ENCODE results near the gene ATAD3A.
"Not testable (repeated sequence)": the region's sequence is repeated elsewhere in the genome, so short reads cannot be mapped to it uniquely, and the experiment has no call there.

ATAD3A gene

GRCh38 chr1:1523651-1524050 is 11.7 kb downstream of the ATAD3A start:
- DNase-seq (ENCODE audit: low spot score), result peak; percentile 3

DNA sequence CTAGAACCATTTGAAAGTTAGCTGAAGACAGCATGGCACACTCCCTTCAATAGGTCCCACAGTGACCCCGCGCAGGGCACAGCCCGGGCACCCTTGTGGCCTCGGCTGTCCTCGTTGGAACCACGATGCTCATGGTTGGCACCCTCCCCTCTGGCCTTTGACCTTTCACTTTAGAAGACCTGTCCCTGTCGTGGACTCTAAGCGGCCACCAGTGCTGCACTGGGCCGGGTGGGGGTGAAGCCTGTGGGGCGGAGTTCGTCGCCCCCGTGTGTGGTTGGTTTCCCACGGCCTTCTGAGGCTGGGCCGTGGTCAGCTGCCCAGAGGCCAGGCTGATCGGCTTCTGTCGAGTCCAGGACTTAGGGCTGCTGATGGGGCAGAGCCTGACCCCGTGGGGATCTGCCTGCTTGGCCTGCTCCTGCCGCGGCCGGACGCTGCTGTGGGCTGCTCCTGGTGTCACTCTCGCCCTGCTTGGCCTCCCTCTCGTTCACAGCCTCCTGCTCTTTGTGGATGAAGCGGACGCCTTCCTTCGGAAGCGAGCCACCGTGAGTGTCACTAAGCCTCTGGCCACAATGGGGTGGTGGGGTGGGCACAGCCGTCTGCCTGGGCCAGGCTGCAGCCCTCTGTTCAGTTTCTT is 12.9 kb downstream of the ATAD3A start:
- DNase-seq (ENCODE audit: low spot score), result peak; percentile 1

GRCh38 chr1:1526476-1526875 is 14.5 kb downstream of the ATAD3A start:
- not testable (repeated sequence) for DNase-seq (ENCODE audit: low spot score)

DNA sequence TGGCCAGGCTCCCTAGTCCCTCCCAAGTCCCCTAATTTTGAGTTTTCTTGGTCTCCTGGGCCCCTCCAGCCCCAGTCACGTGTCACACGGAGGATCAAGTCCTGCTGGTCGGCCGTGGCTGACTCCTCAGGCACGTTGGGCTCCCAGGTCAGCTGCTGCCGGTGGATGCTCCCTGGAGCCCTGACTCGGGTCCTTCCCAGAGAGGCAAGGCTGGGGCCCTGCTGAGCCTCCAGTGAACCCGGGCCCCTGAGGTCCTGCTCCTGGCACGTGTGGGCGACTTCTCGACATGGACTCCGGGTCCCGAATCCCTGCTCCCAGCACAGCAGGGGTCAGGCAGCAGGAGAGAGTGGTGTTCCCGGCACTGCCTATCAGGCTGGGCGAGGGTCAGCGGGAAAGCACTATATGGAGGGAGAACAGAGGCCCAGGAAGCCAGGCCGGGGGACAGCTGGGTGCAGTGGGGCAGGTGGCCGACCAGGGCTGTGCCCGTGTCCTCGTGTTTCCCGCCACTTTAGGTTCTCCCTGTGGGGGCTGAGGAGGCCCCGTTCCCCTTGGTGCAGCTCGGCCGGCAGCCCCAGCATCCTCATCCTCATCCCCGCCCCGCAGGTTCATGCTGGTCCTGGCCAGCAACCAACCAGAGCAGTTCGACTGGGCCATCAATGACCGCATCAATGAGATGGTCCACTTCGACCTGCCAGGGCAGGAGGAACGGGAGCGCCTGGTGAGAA is 15.3 kb downstream of the ATAD3A start:
- peak; percentile 10 for DNase-seq (ENCODE audit: low spot score)

GRCh38 chr1:1528301-1529267 is 16.6 kb downstream of the ATAD3A start:
- DNase-seq (ENCODE audit: low spot score), result peak; percentile 8

DNA sequence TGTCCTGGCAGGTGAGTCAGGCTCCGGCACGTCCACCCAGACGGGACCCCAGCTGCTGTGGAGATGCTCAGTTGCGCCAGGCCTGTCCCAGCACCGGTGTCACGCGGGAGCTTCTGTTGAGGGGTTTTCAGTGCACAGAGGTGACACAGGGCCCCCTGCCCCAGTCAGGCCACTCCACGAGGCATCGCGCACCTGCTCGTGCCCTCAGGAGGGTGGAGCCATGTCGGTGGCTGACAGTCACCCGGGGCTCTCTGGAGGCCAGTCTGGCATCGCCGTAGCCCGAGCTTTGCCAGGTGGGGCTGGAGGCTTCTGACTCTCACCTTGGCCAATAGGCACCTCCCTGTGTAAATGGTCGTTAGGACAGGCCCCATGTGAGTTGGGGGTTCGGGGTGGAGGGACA is 17.4 kb downstream of the ATAD3A start:
- DNase-seq (ENCODE audit: low spot score), result peak; percentile 5

- no peak for DNase-seq (ENCODE audit: low spot score)
These were observed 18.0 kb downstream of the ATAD3A start for GRCh38 chr1:1529936-1530335.

DNA sequence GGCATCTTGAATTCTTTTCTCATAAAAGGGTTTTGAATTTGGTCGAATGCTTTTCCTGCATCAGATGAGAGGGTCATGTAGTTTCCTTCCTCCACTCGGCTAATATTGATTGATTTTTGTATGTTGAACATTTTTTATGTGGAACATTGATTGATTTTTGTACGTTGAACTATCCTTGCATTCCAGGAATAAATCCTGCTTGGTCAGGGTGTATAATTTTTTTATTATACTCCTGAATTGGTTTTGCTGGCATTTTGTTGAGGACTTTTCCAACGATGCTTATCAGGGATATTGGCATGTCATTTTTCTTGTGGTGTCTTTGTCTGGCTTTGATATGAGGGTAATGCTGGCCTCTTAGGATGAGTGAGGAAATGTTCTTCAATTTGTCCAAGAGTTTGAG is 20.0 kb downstream of the ATAD3A start:
- no peak for DNase-seq (ENCODE audit: low spot score)

DNA sequence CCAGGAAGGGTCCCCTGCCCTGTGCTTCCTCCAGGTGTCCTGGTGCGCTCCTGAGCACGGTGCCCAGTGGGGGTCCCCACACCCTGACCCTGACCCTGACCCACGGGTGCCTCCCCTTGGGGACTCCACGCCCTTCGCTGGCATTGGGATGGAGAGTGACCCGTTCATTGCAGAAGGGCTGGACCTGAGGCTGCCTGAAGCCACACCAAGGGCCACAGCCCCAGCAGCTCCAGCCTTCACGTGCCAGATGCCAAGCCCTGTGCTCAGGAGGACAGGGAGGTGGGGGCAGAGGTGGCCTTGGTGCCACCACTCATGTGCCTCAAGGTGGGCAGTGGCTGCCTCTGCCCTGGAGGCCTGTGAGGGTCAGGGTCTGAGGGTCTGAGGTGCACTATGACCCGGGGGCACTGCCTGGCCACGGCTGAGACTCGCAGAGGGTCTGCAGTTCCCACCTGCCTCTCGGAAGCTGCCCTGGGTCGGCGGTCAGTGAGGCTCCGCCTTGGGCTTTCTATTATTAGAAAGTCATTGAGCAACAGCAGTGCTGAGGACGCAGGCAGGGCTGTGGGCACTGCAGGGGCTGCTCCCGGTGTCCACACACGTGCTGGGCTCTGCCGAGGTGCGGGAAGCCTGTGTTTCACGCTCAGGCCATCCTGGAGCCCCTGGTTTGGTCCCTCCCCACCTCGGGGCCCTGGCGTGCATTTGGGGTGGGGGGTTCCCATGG is 21.4 kb downstream of the ATAD3A start:
- DNase-seq (ENCODE audit: low spot score), result not testable (repeated sequence)

GRCh38 chr1:1533894-1534291 is 21.9 kb downstream of the ATAD3A start:
- DNase-seq (ENCODE audit: low spot score), result not testable (repeated sequence)

DNA sequence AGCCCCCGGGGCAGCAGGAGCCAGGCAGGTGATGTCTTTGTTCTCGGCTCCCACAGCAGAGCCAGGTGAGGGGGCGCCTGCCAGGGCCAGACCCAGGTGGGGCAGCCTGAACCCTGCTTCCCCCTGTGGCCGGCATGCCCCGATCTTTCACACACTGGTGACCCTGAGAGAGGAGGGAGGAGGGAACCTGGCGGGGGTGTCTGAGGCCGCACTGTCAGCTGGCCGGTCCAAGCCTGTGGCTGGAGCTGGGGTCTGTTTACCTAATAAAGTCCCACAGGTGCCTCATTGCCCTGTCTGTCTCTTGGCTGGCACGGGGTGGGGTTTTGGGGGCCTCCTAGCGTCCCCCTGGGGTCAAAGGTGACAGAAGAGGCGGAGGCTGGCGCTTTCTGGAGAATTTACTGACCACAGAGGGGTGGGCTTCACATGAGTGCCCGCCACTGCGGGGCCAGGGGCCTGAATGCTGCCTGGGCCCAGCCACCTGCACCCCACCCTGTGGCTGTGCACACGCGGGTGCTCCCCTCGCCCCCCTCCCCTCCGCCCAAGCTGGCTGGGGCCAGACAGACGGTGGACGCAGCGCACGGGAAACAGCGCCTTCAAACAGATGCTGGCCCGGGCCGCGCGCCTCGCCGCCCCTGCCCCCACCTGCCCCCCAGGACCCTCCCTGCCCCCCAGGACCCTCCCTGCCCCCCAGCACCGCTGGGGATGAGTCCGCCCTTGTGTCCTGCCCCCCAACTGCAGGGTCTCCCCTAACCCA is 22.6 kb downstream of the ATAD3A start:
- no peak for DNase-seq (ENCODE audit: low spot score)

DNA sequence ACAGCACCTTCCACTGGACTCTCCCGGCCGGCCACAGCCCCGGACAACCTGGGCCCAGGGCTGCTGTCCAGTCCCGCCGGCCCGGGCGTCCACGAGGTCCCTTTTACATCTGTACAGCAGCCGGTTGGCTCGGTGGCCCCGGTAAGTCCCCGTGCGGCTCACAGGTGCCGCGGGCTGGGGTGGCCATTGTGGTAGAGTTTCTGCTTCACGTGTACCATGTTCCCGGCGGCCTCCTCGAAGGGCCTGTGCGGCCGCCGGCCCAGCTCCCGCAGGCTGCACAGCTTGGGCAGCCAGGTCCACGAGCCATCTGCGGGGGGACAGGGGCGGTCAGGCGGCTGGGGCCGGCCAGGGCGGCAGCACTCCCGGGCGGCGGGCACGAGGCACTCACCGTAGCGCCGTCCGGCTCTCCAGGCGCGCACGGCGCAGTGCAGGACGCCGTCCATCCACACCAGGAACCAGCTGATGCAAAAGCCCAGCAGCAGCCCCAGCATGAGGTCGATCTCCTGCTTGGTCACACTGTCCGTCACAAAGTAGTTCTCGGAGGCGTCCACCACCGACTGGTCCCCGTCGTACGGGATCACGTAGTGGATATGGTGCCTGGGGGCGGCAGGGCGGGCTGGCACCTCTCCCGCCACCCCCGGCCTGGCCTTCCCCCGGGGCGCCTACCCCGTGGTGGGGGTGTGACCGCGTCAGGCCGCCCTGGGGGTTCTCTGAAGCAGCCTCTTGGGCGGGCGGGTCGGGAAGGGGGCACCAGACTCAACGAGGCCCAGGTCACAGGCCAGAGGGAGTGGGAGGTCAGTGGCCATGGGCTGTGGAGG is 23.4 kb downstream of the ATAD3A start:
- no peak for DNase-seq (ENCODE audit: low spot score)

- no peak for DNase-seq (ENCODE audit: low spot score)
These were observed 24.3 kb downstream of the ATAD3A start for GRCh38 chr1:1536019-1536937.

DNA sequence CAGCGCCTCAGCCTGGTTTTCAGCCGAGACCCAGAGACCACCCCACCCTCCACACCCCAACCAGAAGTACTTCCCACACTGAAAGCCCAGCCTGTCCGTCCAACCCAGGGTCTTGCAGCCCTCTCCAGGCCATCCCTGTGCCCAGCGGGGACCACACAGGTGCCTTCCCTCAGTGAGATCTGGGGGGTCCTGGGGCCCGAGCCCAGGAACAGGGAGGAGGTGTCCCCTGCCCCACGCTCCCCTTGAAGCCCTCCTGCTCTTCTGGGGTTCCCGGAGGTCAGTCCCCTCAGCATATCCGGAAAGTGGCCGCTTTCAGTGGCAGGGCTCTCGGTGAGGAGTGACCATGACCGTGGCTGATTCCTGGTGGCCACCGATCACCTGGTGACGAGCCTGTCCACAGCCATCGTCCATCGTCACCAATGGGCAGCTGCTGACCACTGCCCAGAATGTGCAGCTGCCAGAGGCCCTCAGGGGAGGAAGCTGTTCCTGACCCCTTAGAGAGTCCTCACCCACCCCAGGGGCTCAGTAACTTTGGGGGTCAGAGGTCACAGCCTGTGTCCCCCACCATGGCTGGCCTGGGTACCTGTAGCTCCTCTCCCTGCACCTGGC is 25.1 kb downstream of the ATAD3A start:
- no peak for DNase-seq (ENCODE audit: low spot score)

- no peak for DNase-seq (ENCODE audit: low spot score)
These were observed 25.8 kb downstream of the ATAD3A start for GRCh38 chr1:1537626-1538250.

DNA sequence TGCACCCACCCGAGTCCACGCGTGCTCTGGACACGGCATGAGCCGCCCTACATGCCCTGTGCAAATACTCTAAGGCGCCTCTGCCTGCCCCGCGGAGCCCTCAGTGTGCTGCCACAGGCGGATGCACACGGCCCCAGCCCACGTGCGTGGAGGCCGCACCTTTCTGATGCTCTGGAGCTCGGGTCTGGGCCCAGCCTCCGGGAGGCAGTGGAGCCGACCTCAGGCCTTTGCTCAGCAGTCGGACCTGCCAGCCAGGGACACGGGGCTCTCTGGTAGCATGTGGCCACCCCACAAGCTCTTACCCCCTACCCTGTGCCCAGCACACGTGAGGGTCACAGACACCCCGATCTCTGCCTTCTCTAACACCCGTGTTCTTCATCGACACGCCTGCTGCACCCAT is 26.4 kb downstream of the ATAD3A start:
- DNase-seq (ENCODE audit: low spot score), result no peak

GRCh38 chr1:1538989-1539309 is 27.0 kb downstream of the ATAD3A start:
- DNase-seq (ENCODE audit: low spot score), result no peak

DNA sequence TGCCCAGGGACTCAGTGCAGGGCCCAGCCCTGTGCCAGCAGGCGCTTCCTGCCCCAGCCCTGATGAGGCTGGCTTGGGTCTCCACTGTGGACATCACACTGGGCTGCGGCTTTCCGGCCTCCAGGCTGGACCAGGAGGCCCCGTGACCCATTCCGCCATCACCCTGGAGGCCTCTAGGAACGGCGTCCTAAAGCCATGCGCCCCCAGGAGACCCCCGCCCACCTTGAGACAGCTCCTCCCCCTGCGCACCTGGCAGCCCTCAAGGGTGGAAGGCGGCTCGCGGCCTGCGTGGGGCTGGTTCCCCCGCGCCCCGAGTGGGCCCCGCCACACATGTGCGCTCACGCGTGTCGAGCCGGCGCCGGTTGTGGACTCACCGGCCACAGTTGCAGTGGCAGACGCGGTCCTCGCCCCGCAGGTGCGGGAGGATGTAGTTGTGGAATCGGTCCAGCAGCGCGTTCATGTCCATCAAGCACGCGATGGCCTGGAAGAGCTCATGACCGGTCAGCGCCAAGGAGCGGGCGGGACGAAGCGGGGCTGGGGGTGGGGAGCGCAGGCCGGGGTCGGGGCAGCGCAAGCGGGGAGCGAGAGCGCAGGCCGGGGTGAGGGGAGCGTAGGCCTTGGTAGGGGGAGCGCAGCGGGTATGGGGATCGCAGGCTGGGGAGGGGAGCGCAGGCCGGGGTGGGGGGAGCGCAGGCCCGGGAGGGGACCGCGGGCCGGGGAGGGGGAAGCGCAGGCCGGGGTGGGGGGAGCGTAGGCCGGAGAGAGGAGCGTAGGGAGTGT is 27.5 kb downstream of the ATAD3A start:
- DNase-seq (ENCODE audit: low spot score), result peak; percentile 82

Data from iPS-NIHi11 (cell line).